ENCODE measurements around the gene PLXDC2. TPM values are rescaled to one million over a fixed set of nuclear protein-coding genes. Genes with fewer than 3 reads are reported as not detected.

The PLXDC2 gene
- total RNA-seq, 1 experiment from 2014 or later, result 21.9 TPM

GRCh38 chr10:20059084-20059835 lies 243.0 kb downstream of the PLXDC2 start:
- Histone ChIP-seq H3K4me3 (ENCODE audit: insufficient read depth, low read depth, low read length) (no peak overlapping the region), H3K27me3 (ENCODE audit: control insufficient read depth, insufficient read depth, low read length) (no peaks in the 10 kb centered on the region), H3K36me3 (replicated peaks; ENCODE audit: control insufficient read depth, insufficient read depth, low read length) (no peaks in the 10 kb centered on the region)
- DNase-seq, result no peak

GRCh38 chr10:20065814-20066213 lies 249.6 kb downstream of the PLXDC2 start:
- H3K36me3 ChIP-seq (replicated peaks; ENCODE audit: control insufficient read depth, insufficient read depth, low read length), result no peaks in the 10 kb centered on the region
- H3K27me3 ChIP-seq (ENCODE audit: control insufficient read depth, insufficient read depth, low read length), result no peaks in the 10 kb centered on the region
- H3K4me3 ChIP-seq (ENCODE audit: insufficient read depth, low read depth, low read length), result no peak overlapping the region
- no peak for DNase-seq

- no peak overlapping the region for H3K4me3 ChIP-seq (ENCODE audit: insufficient read depth, low read depth, low read length)
- no peak for DNase-seq
- H3K36me3 ChIP-seq (replicated peaks; ENCODE audit: control insufficient read depth, insufficient read depth, low read length), result no peaks in the 10 kb centered on the region; the same call in 1 of the 2 replicates
- H3K27me3 ChIP-seq (ENCODE audit: control insufficient read depth, insufficient read depth, low read length), result no peaks in the 10 kb centered on the region
These were observed 256.9 kb downstream of the PLXDC2 start for GRCh38 chr10:20073167-20073566.

GRCh38 chr10:20075713-20076112 lies 259.5 kb downstream of the PLXDC2 start:
- H3K36me3 ChIP-seq (replicated peaks; ENCODE audit: control insufficient read depth, insufficient read depth, low read length), result no peaks in the 10 kb centered on the region; the same call in 1 of the 2 replicates
- no peaks in the 10 kb centered on the region for H3K27me3 ChIP-seq (ENCODE audit: control insufficient read depth, insufficient read depth, low read length)
- DNase-seq, result no peak
- no peak overlapping the region for H3K4me3 ChIP-seq (ENCODE audit: insufficient read depth, low read depth, low read length)

GRCh38 chr10:20084451-20084850 lies 268.2 kb downstream of the PLXDC2 start:
- Histone ChIP-seq H3K36me3 (replicated peaks; ENCODE audit: control insufficient read depth, insufficient read depth, low read length) (no peaks in the 10 kb centered on the region), H3K4me3 (ENCODE audit: insufficient read depth, low read depth, low read length) (no peak overlapping the region), H3K27me3 (ENCODE audit: control insufficient read depth, insufficient read depth, low read length) (no peaks in the 10 kb centered on the region)
- DNase-seq, result no peak

- Histone ChIP-seq H3K27me3 (ENCODE audit: control insufficient read depth, insufficient read depth, low read length) (no peaks in the 10 kb centered on the region), H3K36me3 (replicated peaks; ENCODE audit: control insufficient read depth, insufficient read depth, low read length) (no peaks in the 10 kb centered on the region), H3K4me3 (ENCODE audit: insufficient read depth, low read depth, low read length) (no peak overlapping the region)
- DNase-seq, result no peak
These were observed 268.9 kb downstream of the PLXDC2 start for GRCh38 chr10:20085115-20085514.

- Histone ChIP-seq H3K36me3 (replicated peaks; ENCODE audit: control insufficient read depth, insufficient read depth, low read length) (no peaks in the 10 kb centered on the region), H3K4me3 (ENCODE audit: insufficient read depth, low read depth, low read length) (no peak overlapping the region), H3K27me3 (ENCODE audit: control insufficient read depth, insufficient read depth, low read length) (no peaks in the 10 kb centered on the region)
- DNase-seq, result no peak
These were observed 271.1 kb downstream of the PLXDC2 start for GRCh38 chr10:20087353-20087752.

- H3K27me3 ChIP-seq (ENCODE audit: control insufficient read depth, insufficient read depth, low read length), result no peaks in the 10 kb centered on the region
- DNase-seq, result no peak
- no peaks in the 10 kb centered on the region for H3K36me3 ChIP-seq (replicated peaks; ENCODE audit: control insufficient read depth, insufficient read depth, low read length)
- H3K4me3 ChIP-seq (ENCODE audit: insufficient read depth, low read depth, low read length), result no peak overlapping the region
These were observed 271.9 kb downstream of the PLXDC2 start for GRCh38 chr10:20088061-20088701.

GRCh38 chr10:20089879-20090278 lies 273.6 kb downstream of the PLXDC2 start:
- H3K27me3 ChIP-seq (ENCODE audit: control insufficient read depth, insufficient read depth, low read length), result no peaks in the 10 kb centered on the region
- DNase-seq, result no peak
- no peak overlapping the region for H3K4me3 ChIP-seq (ENCODE audit: insufficient read depth, low read depth, low read length)
- no peaks in the 10 kb centered on the region for H3K36me3 ChIP-seq (replicated peaks; ENCODE audit: control insufficient read depth, insufficient read depth, low read length)

GRCh38 chr10:20090831-20091230 lies 274.6 kb downstream of the PLXDC2 start:
- DNase-seq, result no peak
- H3K4me3 ChIP-seq (ENCODE audit: insufficient read depth, low read depth, low read length), result no peak overlapping the region
- no peaks in the 10 kb centered on the region for H3K36me3 ChIP-seq (replicated peaks; ENCODE audit: control insufficient read depth, insufficient read depth, low read length)
- no peaks in the 10 kb centered on the region for H3K27me3 ChIP-seq (ENCODE audit: control insufficient read depth, insufficient read depth, low read length)

- Histone ChIP-seq H3K4me3 (ENCODE audit: insufficient read depth, low read depth, low read length) (no peak overlapping the region), H3K36me3 (replicated peaks; ENCODE audit: control insufficient read depth, insufficient read depth, low read length) (no peaks in the 10 kb centered on the region), H3K27me3 (ENCODE audit: control insufficient read depth, insufficient read depth, low read length) (no peaks in the 10 kb centered on the region)
- DNase-seq, result no peak
These were observed 275.5 kb downstream of the PLXDC2 start for GRCh38 chr10:20091698-20092097.

GRCh38 chr10:20093600-20093999 lies 277.4 kb downstream of the PLXDC2 start:
- Histone ChIP-seq H3K27me3 (ENCODE audit: control insufficient read depth, insufficient read depth, low read length) (no peaks in the 10 kb centered on the region), H3K4me3 (ENCODE audit: insufficient read depth, low read depth, low read length) (no peak overlapping the region), H3K36me3 (replicated peaks; ENCODE audit: control insufficient read depth, insufficient read depth, low read length) (no peaks in the 10 kb centered on the region)
- no peak for DNase-seq

- H3K36me3 ChIP-seq (replicated peaks; ENCODE audit: control insufficient read depth, insufficient read depth, low read length), result no peaks in the 10 kb centered on the region
- H3K27me3 ChIP-seq (ENCODE audit: control insufficient read depth, insufficient read depth, low read length), result no peaks in the 10 kb centered on the region
- no peak overlapping the region for H3K4me3 ChIP-seq (ENCODE audit: insufficient read depth, low read depth, low read length)
- DNase-seq, result no peak
These were observed 278.2 kb downstream of the PLXDC2 start for GRCh38 chr10:20094226-20094976.

- no peaks in the 10 kb centered on the region for H3K27me3 ChIP-seq (ENCODE audit: control insufficient read depth, insufficient read depth, low read length)
- no peak overlapping the region for H3K4me3 ChIP-seq (ENCODE audit: insufficient read depth, low read depth, low read length)
- DNase-seq, result no peak
- H3K36me3 ChIP-seq (replicated peaks; ENCODE audit: control insufficient read depth, insufficient read depth, low read length), result no peaks in the 10 kb centered on the region
These were observed 283.9 kb downstream of the PLXDC2 start for GRCh38 chr10:20100171-20100570.

- Histone ChIP-seq H3K27me3 (ENCODE audit: control insufficient read depth, insufficient read depth, low read length) (no peaks in the 10 kb centered on the region), H3K4me3 (ENCODE audit: insufficient read depth, low read depth, low read length) (no peak overlapping the region), H3K36me3 (replicated peaks; ENCODE audit: control insufficient read depth, insufficient read depth, low read length) (no peaks in the 10 kb centered on the region)
- no peak for DNase-seq
These were observed 289.0 kb downstream of the PLXDC2 start for GRCh38 chr10:20105236-20105635.

Measured in H7 (cell line).